HG02571 (cell line): Measurements from ENCODE around the gene SPRYD3.
"Not testable (repeated sequence)": the region's sequence is repeated elsewhere in the genome, so short reads cannot be mapped to it uniquely, and the experiment has no call there.

Experiments
- ATAC-seq: cut with Tn5 transposase; IDR thresholded peaks from one replicate; pipeline ENCODE4 v1.9.1; 2021; ENCODE audit warnings: mild to moderate bottlenecking, moderate library complexity; ENCODE audit not compliant: unreplicated experiment

The SPRYD3 gene

GRCh38 chr12:53027014-53027413, 52.2 kb downstream of the SPRYD3 start:
- ATAC-seq = not testable (repeated sequence)

DNA sequence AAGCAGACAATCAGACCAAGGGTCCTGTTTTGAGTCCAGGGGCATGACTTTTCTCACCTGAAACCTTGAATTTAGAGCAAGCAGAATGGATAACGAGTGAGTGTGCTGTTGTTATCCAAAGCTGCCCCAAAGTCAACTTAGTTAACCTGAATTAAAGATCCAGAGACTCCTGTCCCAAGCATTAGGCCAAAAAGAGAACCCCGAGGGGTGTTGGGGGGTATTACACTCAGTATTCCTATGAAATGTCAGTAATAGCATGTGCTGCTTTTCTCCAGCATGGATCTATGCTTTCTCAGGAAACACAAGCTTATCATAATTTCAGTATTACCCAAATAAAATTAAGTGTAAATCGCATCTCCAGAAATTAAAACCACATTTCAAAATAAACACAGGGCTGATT, 53.9 kb downstream of the SPRYD3 start:
- ATAC-seq = no peak

DNA sequence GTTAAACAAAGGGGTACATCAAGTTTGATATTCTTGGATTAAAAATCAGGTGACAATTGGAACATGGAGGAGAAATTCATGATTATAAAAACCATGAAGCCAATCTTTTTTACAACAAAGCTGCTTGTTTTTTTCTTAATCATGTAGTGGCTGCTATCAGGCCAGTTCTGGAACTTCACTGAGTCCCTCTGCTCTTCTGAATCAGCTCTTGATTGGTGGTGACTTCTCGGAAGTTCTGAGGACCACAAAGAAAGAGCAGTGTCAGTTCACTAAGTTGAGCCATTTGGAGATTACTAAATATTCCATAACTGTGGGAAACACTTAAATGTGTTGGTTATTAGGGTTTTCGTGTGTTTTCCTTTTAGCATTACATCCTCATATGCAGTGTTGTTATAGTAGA, 64.5 kb downstream of the SPRYD3 start:
- ATAC-seq = no peak
